Sigmoid colon (tissue), 7 donors: Measurements from ENCODE around the gene POLH. TPM values are rescaled to one million over a fixed set of nuclear protein-coding genes. Genes with fewer than 3 reads are reported as not detected.
"Not testable (repeated sequence)": the region's sequence is repeated elsewhere in the genome, so short reads cannot be mapped to it uniquely, and the experiment has no call there.

ENCODE experiments used
- DNase-seq: peaks from one replicate; pipeline ENCODE4 v3.0.0-alpha.2; 2019
- H3K27ac ChIP-seq, 4 donors: fragments of 200-600 bp; sonication (generic); one replicate each; pipeline ENCODE4 v1.5.1; 2016 to 2019; ENCODE audit warnings: mild to moderate bottlenecking in 1 of 4
- H3K27me3 ChIP-seq, 3 donors: fragments of 200-600 bp; sonication (generic); one replicate each; pipeline ENCODE4 v1.5.1; 2019; ENCODE audit warnings: mild to moderate bottlenecking in 1 of 3
- H3K36me3 ChIP-seq, 4 donors: fragments of 200-600 bp; sonication (generic); one replicate each; pipeline ENCODE4 v1.5.1; 2016 to 2019
- H3K4me1 ChIP-seq, 4 donors: fragments of 200-600 bp; sonication (generic); one replicate each; pipeline ENCODE4 v1.5.1; 2017 to 2019
- H3K4me3 ChIP-seq, 4 donors: fragments of 200-600 bp; sonication (generic); one replicate each; pipeline ENCODE4 v1.5.1; 2017 to 2019; ENCODE audit warnings: mild to moderate bottlenecking in 2 of 4, moderate library complexity in 1 of 4
- H3K9me3 ChIP-seq, 4 donors: fragments of 200-600 bp in 3 of 4; sonication (generic) in 3 of 4; one replicate each; pipeline versions ENCODE4 v1.5.1 to v1.6.1; 2013 to 2019
- CTCF ChIP-seq, 4 experiments: fragments of 450-650 bp in 3 of 4; fragments of 200-600 bp in 1 of 4; IDR thresholded peaks; one replicate each; pipeline ENCODE4 v1.5.1; 2016 to 2019; ENCODE audit warnings: antibody characterized with exemption in 4 of 4, mild to moderate bottlenecking in 3 of 4, moderate library complexity in 2 of 4
- EP300 ChIP-seq, 4 donors: sonication (generic); formaldehyde crosslinking; IDR thresholded peaks; one replicate each; pipeline ENCODE4 v1.6.1; 2017; ENCODE audit warnings: antibody characterized with exemption in 4 of 4
- POLR2A ChIP-seq, 2 donors: fragments of 450-650 bp; IDR thresholded peaks; one replicate each; pipeline ENCODE4 v1.6.1; 2016; ENCODE audit warnings: antibody characterized with exemption in 2 of 2, mild to moderate bottlenecking in 2 of 2, moderate library complexity in 2 of 2
- POLR2AphosphoS5 ChIP-seq, 4 donors: sonication (generic); formaldehyde crosslinking; IDR thresholded peaks; one replicate each; pipeline ENCODE4 v1.6.1; 2017; ENCODE audit warnings: antibody characterized with exemption in 4 of 4
- WGBS, 2 donors: extraction: QIAGEN DNeasy Blood & Tissue Kit; methylation state at CpG; one replicate each; pipeline ENCODE4 v1.1.7; 2013; 5-methylcytosine and 5-hydroxymethylcytosine counted together
- intact Hi-C: fragments of 100-400 bp; cut with DNase I; formaldehyde crosslinking; loops from one replicate; pipeline ENCODE4 v1.15.1; 2023
- polyA plus RNA-seq, 3 donors: library from polyadenylated mRNA; stranded (reverse); fragments of 200-250 nt; gene quantifications; one replicate each; pipeline ENCODE4 v1.2.3, GENCODE V29; 2013
- total RNA-seq, 4 donors: library from RNA; depleted of rRNA; stranded (reverse); fragments of >200 nt; gene quantifications; one replicate each; pipeline ENCODE4 v1.1.0, GENCODE V29; 2016
- donor health status: healthy with polysubstance abuse.
- donor health status: Bipolar disorder and iron deficiency.
- donor health status: healthy.

The POLH gene
- total and polyA plus RNA-seq, 7 donors: 1.8 to 7.8 (median 5.0) TPM

DNA sequence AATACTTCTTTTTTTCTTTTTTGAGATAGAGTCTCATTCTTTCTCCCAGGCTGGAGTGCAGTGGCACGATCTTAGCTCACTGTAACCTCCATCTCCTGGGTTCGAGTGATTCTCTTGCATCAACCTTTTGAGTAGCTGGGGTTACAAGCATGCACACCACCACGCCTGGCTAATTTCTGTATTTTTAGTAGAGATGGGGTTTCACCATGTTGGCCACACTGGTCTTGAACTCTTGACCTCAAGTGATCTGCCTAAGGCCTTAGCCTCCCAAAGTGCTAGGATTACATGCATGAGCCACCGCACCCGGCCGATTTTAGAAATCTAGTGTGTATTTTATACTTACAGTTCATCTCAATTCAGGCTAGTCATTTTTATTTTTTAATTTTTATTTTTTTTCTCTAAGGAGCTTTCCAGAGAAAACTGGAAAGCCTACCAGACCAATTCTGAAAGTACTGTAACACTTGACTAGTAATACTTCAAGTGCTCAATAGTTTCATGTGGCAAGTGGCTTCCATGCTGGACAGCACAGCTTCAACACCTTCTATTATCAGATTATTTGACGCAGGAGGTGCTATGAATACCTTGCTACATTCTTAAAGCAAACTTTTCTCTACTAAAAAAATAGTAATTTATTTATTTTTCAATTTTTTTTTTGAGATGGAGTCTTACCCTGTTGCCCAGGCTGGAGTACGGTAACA, 34.1 kb upstream of the POLH start:
- intact Hi-C loops: no loop called here
- WGBS, 2 donors: 95% methylated on average over 8 of the region's 8 CpGs
- Histone ChIP-seq H3K4me3 (no peak overlapping the region), H3K9me3 (no peaks in the 10 kb centered on the region), H3K36me3 (peaks cover 1 to 87% (median 28%) of the 10 kb centered on the region in 4 donors), H3K27me3 (no peaks in the 10 kb centered on the region), H3K27ac (no peak overlapping the region), H3K4me1 (no peaks in the 10 kb centered on the region)
- DNase-seq: no peak
- TF ChIP-seq POLR2AphosphoS5 (IDR thresholded peaks at IDR 0.05) (no peak), POLR2A (IDR thresholded peaks at IDR 0.05) (no peak), CTCF (IDR thresholded peaks at IDR 0.05) (no peak), EP300 (IDR thresholded peaks at IDR 0.05) (no peak)

DNA sequence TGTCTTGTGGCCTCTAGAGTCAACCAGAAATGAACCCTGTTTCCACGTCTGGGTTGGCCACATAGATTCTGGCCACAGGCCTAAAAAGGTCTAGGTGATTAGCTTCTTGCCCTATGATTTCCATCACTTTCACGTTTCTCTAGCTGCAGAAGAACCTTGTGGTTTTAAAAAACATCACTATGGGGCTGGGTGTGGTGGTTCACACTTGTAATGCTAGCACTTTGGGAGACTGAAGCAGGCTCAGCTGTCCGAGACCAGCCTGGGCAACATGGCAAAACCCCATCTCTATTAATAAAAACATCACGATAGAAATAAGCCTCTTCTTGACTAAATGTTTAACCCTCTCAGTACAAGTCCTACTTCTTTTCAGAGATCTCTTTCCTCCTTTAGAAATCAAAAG, 31.5 kb upstream of the POLH start:
- WGBS, 2 donors: 74 to 78% methylated on average over 4 of the region's 4 CpGs
- Histone ChIP-seq H3K9me3 (no peaks in the 10 kb centered on the region), H3K36me3 (peaks cover 16 to 95% (median 41%) of the 10 kb centered on the region in 4 donors), H3K4me1 (no peaks in the 10 kb centered on the region), H3K4me3 (no peak overlapping the region), H3K27me3 (no peaks in the 10 kb centered on the region), H3K27ac (no peak overlapping the region)
- TF ChIP-seq CTCF (IDR thresholded peaks at IDR 0.05): no peak
- TF ChIP-seq POLR2AphosphoS5 (IDR thresholded peaks at IDR 0.05): no peak
- no peak for TF ChIP-seq POLR2A (IDR thresholded peaks at IDR 0.05)
- no peak for TF ChIP-seq EP300 (IDR thresholded peaks at IDR 0.05)
- intact Hi-C loops: no loop called here
- DNase-seq: no peak

DNA sequence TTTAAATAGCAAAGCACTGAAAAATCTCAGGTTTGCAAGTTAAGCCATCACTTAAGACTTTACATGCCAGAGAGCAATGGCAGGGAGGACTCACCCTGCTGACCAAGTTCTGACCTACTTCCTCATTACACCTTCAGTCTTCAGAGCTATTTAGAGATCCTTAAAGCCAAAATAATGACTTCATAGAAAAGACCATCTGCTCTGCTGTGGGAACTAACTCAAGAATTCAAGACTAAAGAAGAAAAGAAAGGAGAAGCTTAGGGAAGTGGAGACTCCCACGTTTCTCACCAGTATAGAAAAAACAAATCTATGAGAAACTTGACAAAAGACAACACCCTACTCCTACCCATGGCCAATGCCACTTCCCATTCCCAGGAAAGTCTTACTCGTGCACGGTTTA, 28.8 kb upstream of the POLH start:
- WGBS, 2 donors: 87 to 88% methylated on average over 3 of the region's 3 CpGs
- intact Hi-C loops: no loop called here
- peaks cover 19 to 100% (median 49%) of the 10 kb centered on the region in 4 donors for H3K36me3 ChIP-seq

GRCh38 chr6:43557620-43558019, 18.4 kb upstream of the POLH start:
- H3K27me3 ChIP-seq, H3K9me3 ChIP-seq, DNase-seq, intact Hi-C loops, H3K4me1 ChIP-seq, H3K27ac ChIP-seq, H3K4me3 ChIP-seq: not testable (repeated sequence)
- peaks cover 17 to 99% (median 60%) of the 10 kb centered on the region in 4 donors for H3K36me3 ChIP-seq
- WGBS, 2 donors: 94 to 95% methylated on average over 7 of the region's 7 CpGs

More for the DNA sequence above, 28.8 kb upstream of the POLH start:
- Histone ChIP-seq H3K4me3 (no peak overlapping the region), H3K4me1 (no peaks in the 10 kb centered on the region), H3K27ac (no peak overlapping the region), H3K27me3 (no peaks in the 10 kb centered on the region), H3K9me3 (no peaks in the 10 kb centered on the region)
- TF ChIP-seq EP300 (IDR thresholded peaks at IDR 0.05): no peak
- TF ChIP-seq CTCF (IDR thresholded peaks at IDR 0.05): no peak
- no peak for TF ChIP-seq POLR2AphosphoS5 (IDR thresholded peaks at IDR 0.05)
- no peak for DNase-seq

DNA sequence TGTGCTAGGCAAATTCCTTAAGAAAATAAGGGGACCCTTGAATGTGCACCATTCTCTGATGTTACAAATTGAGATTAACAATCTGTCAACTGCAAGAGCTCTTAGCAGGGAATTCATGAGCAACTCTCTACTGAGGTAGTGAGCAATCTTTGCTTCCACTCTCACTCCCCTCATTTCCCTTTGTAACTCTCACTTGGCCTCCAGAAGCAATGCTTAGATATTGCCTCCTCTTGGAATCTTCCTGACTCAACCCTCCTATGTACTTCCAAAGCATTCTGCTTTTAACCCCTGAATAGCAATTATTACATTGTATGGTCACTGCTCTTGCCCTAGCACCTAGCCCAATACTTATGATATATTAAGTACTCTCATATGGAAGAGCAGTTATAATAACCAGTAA, 16.7 kb upstream of the POLH start:
- TF ChIP-seq POLR2A (IDR thresholded peaks at IDR 0.05) (no peak), EP300 (IDR thresholded peaks at IDR 0.05) (no peak), CTCF (IDR thresholded peaks at IDR 0.05) (no peak), POLR2AphosphoS5 (IDR thresholded peaks at IDR 0.05) (no peak)
- intact Hi-C loops: no loop called here
- no peaks in the 10 kb centered on the region for H3K9me3 ChIP-seq
- H3K27ac ChIP-seq: no peak overlapping the region
- H3K36me3 ChIP-seq: peaks cover 13 to 99% (median 64%) of the 10 kb centered on the region in 4 donors
- H3K4me1 ChIP-seq: no peaks in the 10 kb centered on the region
- H3K27me3 ChIP-seq: no peaks in the 10 kb centered on the region
- DNase-seq: no peak
- no peak overlapping the region for H3K4me3 ChIP-seq
